ENCODE measurements around the gene GRIP2.

GRIP2 gene

DNA sequence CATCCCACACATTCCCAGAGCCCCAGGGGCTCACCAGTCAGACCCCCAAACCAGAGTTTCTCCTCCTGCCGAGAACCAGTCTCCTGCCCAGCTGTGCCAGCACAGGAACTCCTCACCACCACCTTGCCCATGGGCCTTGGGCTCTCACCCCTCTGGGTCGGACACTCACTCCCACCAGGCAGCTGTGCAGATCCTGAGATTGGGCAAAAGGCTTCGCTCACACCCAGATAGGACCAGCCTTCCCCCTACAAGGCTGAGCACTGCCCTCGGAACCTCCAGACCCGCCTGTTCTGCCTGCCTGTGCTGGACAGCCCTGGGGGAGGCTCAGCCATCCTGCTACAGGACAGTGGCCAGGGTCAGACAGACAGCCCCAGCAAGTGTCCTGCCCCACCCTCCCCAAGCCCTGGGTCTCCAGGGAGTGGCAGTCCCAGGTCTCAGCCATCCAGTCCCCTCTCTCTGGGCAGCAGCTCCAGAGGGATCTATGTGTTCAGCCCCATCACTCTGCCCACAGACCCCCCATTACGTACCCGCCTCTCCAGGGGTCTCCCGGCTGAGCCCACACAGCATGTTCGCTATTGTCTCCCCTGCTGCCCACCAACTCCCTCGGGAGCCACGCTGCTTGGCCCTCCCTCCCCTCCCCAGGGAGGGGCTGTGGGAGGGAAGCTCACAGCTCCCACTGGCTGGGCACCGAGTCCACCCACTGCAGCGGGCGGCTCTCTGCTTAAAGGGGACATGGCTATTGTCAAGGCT, at the start of gene GRIP2:
Gene GRIP2, minus strand, starts transcription at position 601 of the 750 bp plus-strand sequence. Its CDS starts 34 bp downstream, at position 567.
- TF ChIP-seq GATA2 (IDR thresholded peaks at IDR 0.05; ENCODE audit: low read depth, low read length), result no peak
- TF ChIP-seq GATA3 (IDR thresholded peaks at IDR 0.05; ENCODE audit: low read depth, low read length), result no peak

DNA sequence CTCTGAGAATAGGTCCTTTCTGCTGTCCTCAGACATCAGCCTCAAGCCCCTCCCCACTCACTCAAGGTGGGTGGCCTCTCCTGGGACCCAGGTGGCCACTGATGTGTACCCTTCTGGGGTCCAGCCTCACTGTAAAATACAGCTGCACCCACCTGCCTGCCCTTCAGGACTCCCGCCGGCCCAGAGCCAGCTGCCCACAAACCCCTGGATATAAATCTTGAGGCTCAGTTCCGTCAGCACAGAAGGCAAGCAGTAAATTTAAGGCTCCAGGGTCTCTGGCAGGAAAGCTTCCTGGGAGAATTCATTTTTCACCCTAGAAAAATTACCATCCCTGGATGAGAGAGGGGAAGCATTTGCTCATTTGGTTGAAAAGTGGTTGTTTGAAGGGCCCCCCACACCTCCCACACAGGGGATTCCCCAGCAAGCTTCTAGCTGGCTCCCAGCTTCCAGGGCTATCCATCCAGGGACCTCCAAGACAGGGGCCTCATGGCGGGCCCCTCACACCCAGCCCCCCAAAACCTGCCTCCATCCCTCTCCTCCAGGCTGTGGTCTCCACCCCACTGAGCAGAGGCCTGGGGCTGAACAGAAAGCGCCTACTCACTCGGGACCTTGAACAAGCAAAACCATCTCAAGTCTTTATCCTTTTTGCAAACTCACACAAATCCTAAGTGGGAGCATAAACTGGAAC, 48.4 kb upstream of the GRIP2 start:
- TF ChIP-seq GATA2 (IDR thresholded peaks at IDR 0.05; ENCODE audit: low read depth, low read length), result no peak
- no peak for TF ChIP-seq GATA3 (IDR thresholded peaks at IDR 0.05; ENCODE audit: low read depth, low read length)

DNA sequence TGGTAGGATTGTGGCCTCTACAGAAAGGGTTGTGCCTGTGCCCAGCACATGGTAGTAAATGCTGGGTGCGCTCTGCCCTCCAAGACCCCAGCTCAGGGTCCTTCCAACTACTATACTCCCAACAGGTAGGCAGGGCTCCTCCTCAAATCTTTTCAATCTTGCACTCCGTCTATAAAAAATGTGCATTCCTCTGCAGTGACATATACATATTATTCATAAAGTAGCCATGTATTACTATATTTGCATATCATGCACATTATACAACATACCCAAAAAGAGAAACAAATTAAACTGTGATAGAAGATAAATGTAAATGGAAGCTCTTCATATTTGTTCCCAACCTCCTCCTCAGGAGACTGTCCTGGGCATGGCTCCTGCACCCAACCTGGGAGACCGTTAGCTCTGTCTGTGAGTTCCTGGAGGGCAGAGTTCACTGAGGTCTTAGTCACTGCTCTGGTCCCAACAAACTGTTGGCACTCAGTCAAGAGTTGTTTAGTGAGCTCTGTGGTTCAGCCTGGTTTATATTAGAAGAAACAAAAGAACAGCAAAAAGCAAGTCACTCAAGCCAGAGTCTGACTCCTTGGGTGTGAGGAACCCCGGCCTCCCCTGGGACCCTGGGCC, 47.7 kb upstream of the GRIP2 start:
- TF ChIP-seq GATA2 (IDR thresholded peaks at IDR 0.05; ENCODE audit: low read depth, low read length) (no peak), GATA3 (IDR thresholded peaks at IDR 0.05; ENCODE audit: low read depth, low read length) (no peak)

DNA sequence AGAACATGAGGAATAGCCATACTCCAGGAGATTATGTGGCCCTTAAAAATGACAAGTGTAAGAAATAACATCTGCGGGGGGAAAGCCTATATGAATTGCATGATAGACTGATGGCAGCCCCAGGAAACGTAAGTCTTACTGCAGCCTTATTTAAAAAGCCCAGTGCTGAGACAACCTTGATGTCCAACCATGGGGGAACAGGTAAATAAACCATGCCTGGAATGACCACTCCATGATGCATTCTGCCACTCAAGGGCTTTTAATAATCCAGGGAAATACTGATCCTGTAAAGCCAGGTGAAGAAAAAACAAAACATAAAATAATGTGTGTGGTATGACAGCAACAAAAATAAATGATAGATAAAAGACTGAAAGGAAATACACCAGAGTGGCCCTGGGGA, 46.5 kb upstream of the GRIP2 start:
- TF ChIP-seq GATA3 (IDR thresholded peaks at IDR 0.05; ENCODE audit: low read depth, low read length) (no peak), GATA2 (IDR thresholded peaks at IDR 0.05; ENCODE audit: low read depth, low read length) (no peak)

DNA sequence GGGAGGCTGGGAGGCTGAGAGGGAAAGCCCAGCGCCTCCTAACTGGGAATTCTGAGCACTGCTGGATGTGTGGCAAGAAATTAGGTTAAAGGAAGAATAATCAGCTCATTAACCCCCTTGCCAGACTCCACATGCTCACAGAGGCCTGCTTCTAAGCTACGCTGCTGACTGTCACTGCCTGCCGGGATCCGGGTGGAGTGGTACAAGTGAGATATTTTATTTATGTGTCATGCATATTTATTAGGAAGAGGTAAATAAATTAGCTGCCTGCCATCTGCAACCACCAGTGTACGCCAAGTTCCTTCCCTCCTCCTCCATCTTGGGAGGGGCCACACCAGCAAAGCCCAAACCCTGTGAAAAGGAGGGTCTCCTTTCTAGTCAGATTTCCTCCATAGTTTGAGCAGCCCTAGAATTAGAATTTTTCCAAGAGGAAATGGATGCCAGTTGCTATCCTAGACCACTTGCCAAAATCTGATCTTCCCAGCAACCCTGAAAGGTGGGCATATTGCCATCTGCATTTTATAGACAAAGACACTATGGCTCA, 43.5 kb upstream of the GRIP2 start:
- TF ChIP-seq GATA2 (IDR thresholded peaks at IDR 0.05; ENCODE audit: low read depth, low read length) (no peak), GATA3 (IDR thresholded peaks at IDR 0.05; ENCODE audit: low read depth, low read length) (no peak)

DNA sequence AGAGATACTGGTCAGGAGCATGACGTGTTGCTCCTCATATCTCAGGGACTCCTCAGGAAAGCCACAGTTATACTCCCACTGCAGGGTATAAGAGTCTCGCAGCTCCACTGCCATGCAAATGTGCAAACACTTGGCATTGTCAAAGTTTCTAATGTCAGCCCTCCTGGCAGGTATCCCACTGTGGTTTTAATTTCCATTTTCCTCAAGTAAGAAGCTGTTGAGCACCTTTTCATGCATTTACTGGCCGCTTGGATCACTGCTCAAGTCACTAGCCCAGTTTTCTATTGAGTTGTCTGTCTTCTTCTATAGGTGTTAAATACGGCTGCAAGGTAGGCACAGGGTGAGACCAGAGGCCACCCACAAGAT, 41.9 kb upstream of the GRIP2 start:
- no peak for TF ChIP-seq GATA3 (IDR thresholded peaks at IDR 0.05; ENCODE audit: low read depth, low read length)
- no peak for TF ChIP-seq GATA2 (IDR thresholded peaks at IDR 0.05; ENCODE audit: low read depth, low read length)

DNA sequence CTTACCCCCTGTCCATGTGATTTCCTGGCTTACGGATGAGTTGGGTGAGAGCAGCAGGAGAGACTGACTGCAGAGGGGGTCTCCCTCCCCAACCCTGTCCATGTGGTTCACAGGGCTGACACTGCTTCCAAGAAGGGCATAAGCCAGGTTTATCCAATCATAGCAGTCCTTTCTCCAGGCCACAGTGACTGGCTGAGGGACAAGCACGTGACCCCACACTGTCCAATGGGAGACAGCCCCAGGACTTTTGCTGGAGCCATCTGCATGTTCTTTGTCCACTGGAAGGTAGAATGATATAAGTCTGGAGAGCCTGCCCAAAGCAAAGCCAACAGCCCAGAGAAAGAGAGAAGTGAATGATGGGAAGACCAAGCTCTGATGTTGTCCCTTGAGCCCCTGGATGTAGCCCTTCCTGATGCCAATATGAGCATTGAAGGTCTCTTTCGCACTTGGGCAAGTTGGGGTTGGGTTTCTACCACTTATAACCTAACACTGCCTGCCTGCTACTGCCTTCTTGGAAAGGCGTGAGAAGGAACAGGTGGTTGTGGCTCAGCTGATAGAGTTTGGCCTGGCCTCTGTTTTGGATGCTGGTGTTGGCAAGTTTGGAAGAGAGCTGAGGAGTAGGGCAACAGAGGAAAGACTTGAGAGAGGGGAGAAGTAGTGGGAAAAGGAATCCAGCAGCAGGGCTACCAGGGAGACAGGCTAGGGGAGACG, 41.3 kb upstream of the GRIP2 start:
- TF ChIP-seq GATA3 (IDR thresholded peaks at IDR 0.05; ENCODE audit: low read depth, low read length) (no peak), GATA2 (IDR thresholded peaks at IDR 0.05; ENCODE audit: low read depth, low read length) (no peak)

DNA sequence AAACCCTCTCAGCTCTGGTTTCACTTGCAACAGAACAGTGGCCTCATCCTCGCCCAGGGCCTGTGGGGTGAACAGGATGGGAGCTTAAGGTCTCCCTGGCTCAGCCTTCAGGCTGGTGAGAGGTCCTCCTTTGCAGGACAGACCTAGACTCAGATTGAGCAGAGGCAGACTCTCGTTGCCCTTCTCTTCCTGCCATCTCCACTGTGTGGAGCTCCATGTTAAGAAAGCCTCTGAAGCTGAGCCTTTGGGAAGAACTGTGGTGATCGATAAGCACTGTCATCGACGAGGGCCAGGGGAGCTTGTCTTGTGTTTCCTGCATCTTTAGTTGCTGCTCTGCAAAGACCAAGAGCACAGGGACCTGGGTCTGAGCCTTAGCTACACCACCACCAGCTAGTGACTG, 37.8 kb upstream of the GRIP2 start:
- no peak for TF ChIP-seq GATA3 (IDR thresholded peaks at IDR 0.05; ENCODE audit: low read depth, low read length)
- no peak for TF ChIP-seq GATA2 (IDR thresholded peaks at IDR 0.05; ENCODE audit: low read depth, low read length)

DNA sequence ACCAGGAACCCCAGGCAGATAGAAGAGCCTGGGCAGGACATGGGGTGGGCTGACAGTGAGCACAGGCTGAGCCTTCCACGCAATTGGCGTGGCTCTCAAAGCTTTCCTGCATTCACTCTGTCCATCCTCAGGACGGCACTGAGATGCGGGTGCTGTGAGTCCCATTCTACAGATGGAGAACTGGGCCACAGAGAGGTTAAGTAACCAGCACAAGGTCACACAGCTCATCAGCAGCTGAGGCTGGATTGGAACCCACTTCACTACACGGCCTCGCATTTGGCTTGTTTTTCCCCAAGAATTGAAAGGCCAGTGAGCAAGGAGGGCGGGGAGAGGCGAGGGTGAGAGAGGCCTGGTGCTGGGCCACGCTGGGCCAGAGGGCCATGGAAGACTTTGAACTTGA, 36.0 kb upstream of the GRIP2 start:
- TF ChIP-seq GATA2 (IDR thresholded peaks at IDR 0.05; ENCODE audit: low read depth, low read length) (no peak), GATA3 (IDR thresholded peaks at IDR 0.05; ENCODE audit: low read depth, low read length) (no peak)

DNA sequence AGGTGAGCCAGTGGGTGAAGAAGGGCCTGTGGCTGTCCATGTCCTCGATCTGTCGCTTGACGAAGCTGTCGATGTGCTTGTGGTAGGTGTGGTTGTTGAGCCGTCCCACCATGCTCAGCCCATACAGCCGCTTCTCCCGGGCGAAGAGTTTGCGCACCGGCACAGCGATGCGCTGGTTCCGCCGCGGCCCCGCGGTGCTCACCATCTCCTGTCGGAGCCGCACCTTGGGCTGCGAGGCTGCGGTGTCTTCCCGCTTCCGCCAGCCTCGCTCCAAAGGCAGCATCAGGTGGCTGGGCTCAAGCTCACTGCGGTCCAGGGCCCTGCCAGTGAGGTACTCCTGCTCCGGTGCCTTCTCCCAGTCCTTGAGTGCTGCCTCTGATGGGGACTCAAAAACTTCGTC, 34.0 kb upstream of the GRIP2 start:
- no peak for TF ChIP-seq GATA2 (IDR thresholded peaks at IDR 0.05; ENCODE audit: low read depth, low read length)
- no peak for TF ChIP-seq GATA3 (IDR thresholded peaks at IDR 0.05; ENCODE audit: low read depth, low read length)

DNA sequence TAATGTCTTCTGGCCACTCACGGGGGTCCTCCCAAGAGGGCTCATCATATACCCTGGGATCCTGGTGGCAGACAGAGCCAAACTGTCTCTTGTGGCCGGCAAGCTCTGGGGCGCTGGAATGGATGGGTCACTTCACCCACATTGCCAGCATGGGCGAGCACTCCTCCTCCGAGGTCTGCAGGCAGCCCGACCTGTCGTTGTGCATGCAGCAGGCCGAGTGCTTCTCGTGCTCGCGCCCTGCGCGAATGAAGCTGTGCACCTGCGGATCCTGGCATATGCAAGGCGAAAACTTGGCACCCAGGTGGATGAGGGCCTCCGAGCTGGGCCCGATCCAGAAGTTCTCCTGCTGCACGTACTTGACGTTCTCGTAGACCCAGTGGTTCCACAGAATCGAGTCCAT, 33.6 kb upstream of the GRIP2 start:
- TF ChIP-seq GATA3 (IDR thresholded peaks at IDR 0.05; ENCODE audit: low read depth, low read length), result no peak
- TF ChIP-seq GATA2 (IDR thresholded peaks at IDR 0.05; ENCODE audit: low read depth, low read length), result no peak

DNA sequence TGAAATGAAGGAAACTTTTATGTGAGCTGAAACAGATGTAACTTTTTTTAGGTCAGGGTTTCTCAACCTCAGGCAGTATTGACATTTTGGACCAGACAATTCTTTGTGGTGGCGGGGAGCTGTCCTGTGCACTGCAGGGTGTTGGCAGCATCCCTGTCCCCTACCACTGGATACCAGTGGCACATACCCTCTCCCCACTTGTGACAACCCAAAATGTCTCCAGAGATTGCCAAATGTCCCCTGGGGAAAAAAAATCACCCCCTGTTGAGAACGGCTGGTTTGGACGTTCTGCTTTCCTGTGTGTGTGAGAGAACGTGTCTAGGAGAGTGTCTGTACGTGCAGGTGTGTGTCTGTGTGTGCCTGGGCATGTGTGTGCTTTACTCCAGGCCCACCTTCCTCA, 30.7 kb upstream of the GRIP2 start:
- no peak for TF ChIP-seq GATA3 (IDR thresholded peaks at IDR 0.05; ENCODE audit: low read depth, low read length)

DNA sequence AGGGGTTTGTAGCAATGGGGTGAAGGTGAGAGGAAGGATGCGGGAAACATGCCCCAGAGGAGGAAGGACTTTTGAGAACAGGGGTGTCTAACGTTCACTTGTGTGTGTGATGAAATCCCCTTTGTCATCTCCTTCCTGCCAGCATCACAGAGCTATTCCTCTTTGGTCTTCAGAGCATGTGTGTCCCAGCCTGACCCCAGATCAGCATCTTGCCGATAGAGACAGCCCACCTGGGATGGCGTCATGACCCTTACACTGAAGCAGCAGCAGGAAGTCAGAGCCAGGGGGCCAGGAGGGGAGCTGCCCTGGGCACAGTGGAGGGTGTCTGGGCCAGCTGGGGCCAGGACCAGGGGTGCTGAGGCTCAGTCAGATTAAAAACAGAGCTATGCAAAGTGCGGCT, 29.9 kb upstream of the GRIP2 start:
- no peak for TF ChIP-seq GATA2 (IDR thresholded peaks at IDR 0.05; ENCODE audit: low read depth, low read length)
- TF ChIP-seq GATA3 (IDR thresholded peaks at IDR 0.05; ENCODE audit: low read depth, low read length), result no peak

DNA sequence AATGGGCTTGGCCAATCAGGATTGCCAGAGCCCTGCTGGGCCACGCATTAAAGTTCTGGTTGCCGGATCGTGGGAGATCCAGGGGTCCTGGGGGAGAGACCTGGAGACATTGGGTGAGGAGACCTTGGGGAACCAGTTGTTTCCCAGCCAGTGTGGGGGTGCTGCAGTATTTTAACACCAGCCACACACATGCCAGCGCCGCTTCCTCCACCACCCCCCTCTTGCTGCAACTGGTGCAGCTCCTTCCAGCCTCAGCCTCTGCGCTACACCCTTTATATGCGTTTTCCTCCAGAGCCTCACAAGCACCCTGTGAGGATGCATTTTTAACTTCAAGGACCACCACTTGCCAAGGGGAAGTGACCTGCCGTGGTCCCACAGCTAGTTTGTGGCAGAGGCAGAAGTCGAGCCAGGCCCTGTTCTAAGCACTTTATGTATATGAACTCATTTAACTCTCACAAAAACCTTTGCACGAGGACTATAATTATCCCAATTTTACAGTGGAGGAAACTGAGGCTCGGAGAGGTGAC, 29.4 kb upstream of the GRIP2 start:
- TF ChIP-seq GATA3 (IDR thresholded peaks at IDR 0.05; ENCODE audit: low read depth, low read length) (no peak), GATA2 (IDR thresholded peaks at IDR 0.05; ENCODE audit: low read depth, low read length) (no peak)
